Thyroid gland (tissue), 4 donors: Measurements from ENCODE around the gene IFNA21.
"Not testable (repeated sequence)": the region's sequence is repeated elsewhere in the genome, so short reads cannot be mapped to it uniquely, and the experiment has no call there.

Experiments used
- POLR2A ChIP-seq, 2 donors: fragments of 450-650 bp; IDR thresholded peaks; one replicate each; pipeline ENCODE4 v1.6.1; 2017; ENCODE audit warnings: antibody characterized with exemption in 2 of 2, mild to moderate bottlenecking in 2 of 2, moderate library complexity in 1 of 2
- TF ChIP-seq, protein P1 (sequence below), 6 experiments: fragments of 200-600 bp in 3 of 6; fragments of 450-650 bp in 3 of 6; sonication (generic) in 3 of 6; IDR thresholded peaks; one replicate each; pipeline ENCODE4 v1.5.1; 2016 to 2019; ENCODE audit warnings: antibody characterized with exemption in 6 of 6, mild to moderate bottlenecking in 2 of 6, inconsistent platforms in 1 of 6, moderate library complexity in 1 of 6

DNA sequence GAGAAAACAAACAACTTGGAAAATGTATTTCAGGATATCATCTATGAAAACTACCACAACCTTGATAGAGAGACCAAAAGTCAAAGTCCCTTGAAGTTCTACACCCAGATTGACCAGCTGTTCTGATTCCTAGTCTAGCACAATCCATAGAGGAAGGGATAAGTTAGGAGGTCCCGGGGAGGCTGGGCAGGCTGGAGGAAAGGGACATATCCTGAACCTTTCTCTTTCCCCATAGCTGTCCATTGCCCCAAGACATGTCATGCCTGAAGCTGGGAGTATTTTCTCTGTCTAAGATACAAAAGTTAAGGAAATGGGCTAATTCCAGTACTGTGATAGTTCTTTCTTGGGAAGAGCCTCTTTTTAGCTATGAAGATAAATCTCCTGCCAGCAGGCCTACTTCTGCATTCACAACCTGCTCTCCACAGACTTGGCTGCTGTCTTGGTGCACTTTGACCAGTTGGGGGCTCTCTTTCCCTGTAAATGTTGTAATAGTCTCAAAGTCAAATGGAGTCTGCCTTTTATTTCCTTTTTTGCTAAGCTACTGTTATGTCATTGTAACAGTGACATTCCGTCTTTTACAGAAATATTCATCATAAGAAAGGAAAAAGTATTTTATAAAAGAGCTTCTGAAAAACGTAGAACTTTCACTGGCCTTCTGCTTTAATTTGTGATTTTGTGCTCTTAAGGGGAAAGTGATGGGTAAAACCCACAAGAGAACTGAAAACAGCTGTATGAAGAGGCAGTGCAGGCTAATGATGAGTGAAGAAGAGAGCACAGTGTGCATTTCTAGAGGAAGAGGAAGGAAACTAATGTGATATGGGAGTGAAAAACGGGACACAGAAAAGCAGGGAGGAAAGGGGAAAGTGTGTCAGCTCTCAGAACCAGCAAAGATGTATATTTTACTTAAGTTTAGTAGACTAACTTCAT lies 16.6 kb upstream of the IFNA21 start:
- not testable (repeated sequence) for TF ChIP-seq POLR2A (IDR thresholded peaks at IDR 0.05)
- TF ChIP-seq, protein P1, sequence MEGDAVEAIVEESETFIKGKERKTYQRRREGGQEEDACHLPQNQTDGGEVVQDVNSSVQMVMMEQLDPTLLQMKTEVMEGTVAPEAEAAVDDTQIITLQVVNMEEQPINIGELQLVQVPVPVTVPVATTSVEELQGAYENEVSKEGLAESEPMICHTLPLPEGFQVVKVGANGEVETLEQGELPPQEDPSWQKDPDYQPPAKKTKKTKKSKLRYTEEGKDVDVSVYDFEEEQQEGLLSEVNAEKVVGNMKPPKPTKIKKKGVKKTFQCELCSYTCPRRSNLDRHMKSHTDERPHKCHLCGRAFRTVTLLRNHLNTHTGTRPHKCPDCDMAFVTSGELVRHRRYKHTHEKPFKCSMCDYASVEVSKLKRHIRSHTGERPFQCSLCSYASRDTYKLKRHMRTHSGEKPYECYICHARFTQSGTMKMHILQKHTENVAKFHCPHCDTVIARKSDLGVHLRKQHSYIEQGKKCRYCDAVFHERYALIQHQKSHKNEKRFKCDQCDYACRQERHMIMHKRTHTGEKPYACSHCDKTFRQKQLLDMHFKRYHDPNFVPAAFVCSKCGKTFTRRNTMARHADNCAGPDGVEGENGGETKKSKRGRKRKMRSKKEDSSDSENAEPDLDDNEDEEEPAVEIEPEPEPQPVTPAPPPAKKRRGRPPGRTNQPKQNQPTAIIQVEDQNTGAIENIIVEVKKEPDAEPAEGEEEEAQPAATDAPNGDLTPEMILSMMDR (IDR thresholded peaks at IDR 0.05), result peak in 1 of 6 experiments; percentile 42
